BLaER1 (cell line): ENCODE measurements around the gene ANXA9.
A peak's percentile ranks its signal among the peaks of the same experiment; 100 is the strongest.

ENCODE experiments used
- H3K27ac ChIP-seq: shearing (Covaris generic); formaldehyde crosslinking; 2 replicates; pipeline ENCODE4 v1.8.1; 2022
- H3K27me3 ChIP-seq: shearing (Covaris generic); formaldehyde crosslinking; 2 replicates; pipeline ENCODE4 v1.8.1; 2022
- H3K36me3 ChIP-seq: shearing (Covaris generic); formaldehyde crosslinking; 2 replicates; pipeline ENCODE4 v1.8.1; 2022
- H3K4me1 ChIP-seq: shearing (Covaris generic); formaldehyde crosslinking; 2 replicates; pipeline ENCODE4 v1.8.1; 2022
- H3K4me2 ChIP-seq: shearing (Covaris generic); formaldehyde crosslinking; 2 replicates; pipeline ENCODE4 v1.8.1; 2022
- H3K4me3 ChIP-seq: shearing (Covaris generic); formaldehyde crosslinking; 2 replicates; pipeline ENCODE4 v1.8.1; 2022
- H3K9ac ChIP-seq: shearing (Covaris generic); formaldehyde crosslinking; 2 replicates; pipeline ENCODE4 v1.8.1; 2022
- H3K9me3 ChIP-seq: shearing (Covaris generic); formaldehyde crosslinking; 2 replicates; pipeline ENCODE4 v1.8.1; 2022
- H4K20me1 ChIP-seq: shearing (Covaris generic); formaldehyde crosslinking; 2 replicates; pipeline ENCODE4 v1.8.1; 2022
- Cebpa-rat ChIP-seq: shearing (Covaris generic); IDR thresholded peaks from 2 replicates; pipeline ENCODE4 v1.8.1; 2022

Gene ANXA9, protein sequence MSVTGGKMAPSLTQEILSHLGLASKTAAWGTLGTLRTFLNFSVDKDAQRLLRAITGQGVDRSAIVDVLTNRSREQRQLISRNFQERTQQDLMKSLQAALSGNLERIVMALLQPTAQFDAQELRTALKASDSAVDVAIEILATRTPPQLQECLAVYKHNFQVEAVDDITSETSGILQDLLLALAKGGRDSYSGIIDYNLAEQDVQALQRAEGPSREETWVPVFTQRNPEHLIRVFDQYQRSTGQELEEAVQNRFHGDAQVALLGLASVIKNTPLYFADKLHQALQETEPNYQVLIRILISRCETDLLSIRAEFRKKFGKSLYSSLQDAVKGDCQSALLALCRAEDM

DNA sequence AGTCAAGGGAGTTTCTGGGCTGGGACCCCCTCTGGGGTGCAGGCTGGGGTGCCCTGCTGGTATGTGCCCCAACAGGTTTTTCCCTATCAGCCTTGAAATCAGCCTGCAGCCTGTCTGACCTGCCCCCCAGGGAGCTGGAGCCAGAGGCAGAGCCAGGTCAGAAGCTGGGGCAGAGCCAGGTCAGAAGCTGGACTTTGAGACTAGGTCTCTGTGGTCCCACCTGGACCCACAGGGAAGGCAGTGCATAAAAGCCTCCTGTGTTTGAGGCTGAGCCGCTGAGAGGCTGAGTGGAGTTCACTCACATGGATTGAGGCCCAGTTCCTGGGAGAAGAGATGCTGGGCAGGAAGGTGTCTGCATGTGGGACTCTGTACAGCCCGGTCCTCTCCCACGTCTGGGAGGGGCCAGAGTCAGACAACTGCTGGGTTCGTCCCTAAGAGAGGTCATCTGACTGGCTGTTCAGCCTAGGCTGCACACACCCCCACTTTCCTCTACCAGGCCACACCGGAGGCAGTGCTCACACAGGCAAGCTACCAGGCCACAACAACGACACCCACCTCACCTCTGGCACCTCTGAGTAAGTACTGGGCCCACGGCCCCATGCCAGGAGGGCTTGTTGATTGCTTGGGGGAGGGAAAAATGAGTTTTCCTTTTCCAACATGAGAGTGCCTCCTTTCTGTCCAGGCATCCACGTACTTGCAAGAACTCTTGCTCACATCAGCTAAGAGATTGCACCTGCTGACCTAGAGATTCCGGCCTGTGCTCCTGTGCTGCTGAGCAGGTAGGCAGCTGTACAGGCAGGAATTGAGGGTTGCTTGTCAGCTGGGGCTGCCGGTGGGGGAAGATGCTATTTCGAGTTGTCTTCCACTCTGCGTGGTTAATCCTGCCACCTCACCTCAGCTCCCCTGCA is at the start of gene ANXA9:
Gene ANXA9 (plus strand): TSS at position 488 of the 908 bp plus-strand sequence. CDS start 814 bp downstream, outside the sequence.
- Histone ChIP-seq H3K4me2 (peak within 1 kb of the TSS; percentile 53), H3K9ac (peak within 1 kb of the TSS; percentile 25), H3K4me1 (peaks cover 60% of the 10 kb centered on the region), H3K4me3 (no peak within 1 kb of the TSS), H4K20me1 (no peaks in the 10 kb centered on the region), H3K27ac (peak within 1 kb of the TSS; percentile 61), H3K27me3 (no peaks in the 10 kb centered on the region), H3K36me3 (no peaks in the 10 kb centered on the region), H3K9me3 (no peaks in the 10 kb centered on the region)
- no peak for TF ChIP-seq Cebpa-rat

DNA sequence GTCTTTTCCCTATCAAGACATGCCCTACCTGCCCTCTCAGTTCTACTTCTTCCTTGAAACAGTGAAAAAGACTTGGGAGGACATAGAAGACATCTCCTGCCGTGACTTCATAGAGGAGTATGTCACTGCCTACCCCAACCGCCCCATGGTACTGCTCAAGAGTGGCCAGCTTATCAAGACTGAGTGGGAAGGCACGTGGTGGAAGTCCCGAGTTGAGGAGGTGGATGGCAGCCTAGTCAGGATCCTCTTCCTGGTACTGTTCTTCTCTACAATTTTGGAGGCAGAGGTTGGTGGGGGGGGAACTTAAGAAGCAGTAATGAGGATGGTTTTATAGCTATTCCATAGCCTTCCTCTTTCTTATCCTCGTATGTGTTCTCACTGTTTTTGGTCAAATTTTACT is 37.2 kb upstream of the ANXA9 start:
- Histone ChIP-seq H3K4me2 (no peak overlapping the region), H4K20me1 (no peaks in the 10 kb centered on the region), H3K4me1 (no peaks in the 10 kb centered on the region), H3K36me3 (peaks cover 100% of the 10 kb centered on the region), H3K27me3 (no peaks in the 10 kb centered on the region), H3K9me3 (no peaks in the 10 kb centered on the region), H3K9ac (no peak overlapping the region), H3K27ac (no peak overlapping the region), H3K4me3 (no peak overlapping the region)
- no peak for TF ChIP-seq Cebpa-rat

DNA sequence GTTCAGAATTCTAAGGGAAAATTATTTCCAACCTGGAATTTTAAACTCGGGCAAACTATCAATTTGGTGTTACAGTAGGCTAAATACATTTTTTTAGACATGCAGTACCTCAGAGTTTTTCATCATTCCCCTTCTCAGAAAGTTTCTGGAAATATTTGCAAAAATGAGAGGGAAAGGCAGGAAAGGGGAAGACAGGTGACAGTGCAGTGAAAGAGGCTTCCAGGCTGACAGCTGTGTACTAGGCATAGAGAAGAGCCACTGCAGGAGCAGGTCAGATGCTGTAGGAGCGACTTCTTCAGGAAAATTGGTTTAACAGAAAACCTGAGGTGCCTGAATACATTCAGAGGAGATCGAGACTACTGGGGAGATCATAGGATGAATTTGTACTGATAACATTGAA is 27.4 kb upstream of the ANXA9 start:
- Histone ChIP-seq H3K27me3 (no peaks in the 10 kb centered on the region), H3K4me2 (no peak overlapping the region), H3K4me3 (no peak overlapping the region), H3K36me3 (peaks cover 99% of the 10 kb centered on the region), H4K20me1 (no peaks in the 10 kb centered on the region), H3K4me1 (no peaks in the 10 kb centered on the region), H3K9ac (no peak overlapping the region), H3K27ac (no peak overlapping the region), H3K9me3 (no peaks in the 10 kb centered on the region)
- TF ChIP-seq Cebpa-rat: no peak

DNA sequence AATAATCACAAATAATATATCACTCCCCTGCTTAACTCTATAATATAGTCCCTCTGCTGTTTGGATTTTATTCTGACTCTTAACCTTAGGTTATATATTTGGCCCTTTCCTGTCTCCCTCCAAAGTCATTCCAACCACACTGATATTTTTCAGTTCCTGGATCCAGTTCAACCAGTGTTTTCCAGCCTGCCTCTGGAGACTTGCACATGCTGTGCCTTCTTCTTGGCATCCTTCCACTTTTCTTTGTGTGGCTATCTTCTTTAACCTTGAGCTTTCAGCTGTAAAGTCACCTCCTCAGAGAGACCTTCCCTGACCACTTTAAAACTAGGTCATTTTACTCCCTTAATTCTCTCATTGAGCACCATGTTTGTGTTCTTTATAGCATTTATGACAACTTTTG is 26.8 kb upstream of the ANXA9 start:
- H3K9ac ChIP-seq: no peak overlapping the region
- no peak overlapping the region for H3K4me3 ChIP-seq
- H3K4me2 ChIP-seq: no peak overlapping the region
- no peaks in the 10 kb centered on the region for H3K9me3 ChIP-seq
- peaks cover 99% of the 10 kb centered on the region for H3K36me3 ChIP-seq
- H3K27ac ChIP-seq: no peak overlapping the region
- no peak for TF ChIP-seq Cebpa-rat
- no peaks in the 10 kb centered on the region for H3K4me1 ChIP-seq
- no peaks in the 10 kb centered on the region for H4K20me1 ChIP-seq
- H3K27me3 ChIP-seq: no peaks in the 10 kb centered on the region

DNA sequence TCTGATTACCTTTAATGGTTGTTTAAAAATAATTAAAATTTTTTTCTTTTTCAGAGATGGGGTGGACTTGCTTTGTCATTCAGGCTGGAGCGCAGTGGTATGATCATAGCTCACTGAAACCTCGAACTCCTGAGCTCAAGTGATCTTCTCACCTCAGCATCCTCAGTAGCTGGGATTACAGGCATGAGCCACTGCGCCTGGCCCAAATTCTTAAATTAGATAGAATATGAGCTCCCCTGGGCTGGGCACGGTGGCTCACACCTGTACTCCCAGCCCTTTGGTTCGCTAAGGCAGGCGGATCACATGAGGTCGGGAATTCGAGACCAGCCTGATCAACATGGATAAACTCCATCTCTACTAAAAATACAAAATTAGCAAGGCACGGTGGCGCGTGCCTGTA is 24.4 kb upstream of the ANXA9 start:
- no peak overlapping the region for H3K9ac ChIP-seq
- H3K36me3 ChIP-seq: peaks cover 99% of the 10 kb centered on the region
- no peak for TF ChIP-seq Cebpa-rat
- H3K4me1 ChIP-seq: no peaks in the 10 kb centered on the region
- H3K27ac ChIP-seq: no peak overlapping the region
- H4K20me1 ChIP-seq: peaks cover 1% of the 10 kb centered on the region; the same call in 1 of the 2 replicates
- no peaks in the 10 kb centered on the region for H3K27me3 ChIP-seq
- H3K4me2 ChIP-seq: no peak overlapping the region
- H3K4me3 ChIP-seq: no peak overlapping the region
- no peaks in the 10 kb centered on the region for H3K9me3 ChIP-seq

DNA sequence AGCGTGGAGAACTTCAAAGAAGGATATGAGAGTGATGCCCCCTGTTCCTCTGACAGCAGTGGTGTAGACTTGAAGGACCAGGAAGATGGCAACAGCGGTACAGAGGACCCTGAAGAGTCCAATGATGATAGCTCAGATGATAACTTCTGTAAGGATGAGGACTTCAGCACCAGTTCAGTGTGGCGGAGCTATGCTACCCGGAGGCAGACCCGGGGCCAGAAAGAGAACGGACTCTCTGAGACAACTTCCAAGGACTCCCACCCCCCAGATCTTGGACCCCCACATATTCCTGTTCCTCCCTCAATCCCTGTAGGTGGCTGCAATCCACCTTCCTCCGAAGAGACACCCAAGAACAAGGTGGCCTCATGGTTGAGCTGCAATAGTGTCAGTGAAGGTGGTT is 21.4 kb upstream of the ANXA9 start:
- H3K27me3 ChIP-seq: no peaks in the 10 kb centered on the region
- no peak for TF ChIP-seq Cebpa-rat
- no peak overlapping the region for H3K9ac ChIP-seq
- H3K36me3 ChIP-seq: peaks cover 100% of the 10 kb centered on the region
- no peak overlapping the region for H3K4me2 ChIP-seq
- H3K4me3 ChIP-seq: no peak overlapping the region
- H3K9me3 ChIP-seq: no peaks in the 10 kb centered on the region
- no peak overlapping the region for H3K27ac ChIP-seq
- H4K20me1 ChIP-seq: peaks cover 30% of the 10 kb centered on the region; the same call in 1 of the 2 replicates
- H3K4me1 ChIP-seq: no peaks in the 10 kb centered on the region

DNA sequence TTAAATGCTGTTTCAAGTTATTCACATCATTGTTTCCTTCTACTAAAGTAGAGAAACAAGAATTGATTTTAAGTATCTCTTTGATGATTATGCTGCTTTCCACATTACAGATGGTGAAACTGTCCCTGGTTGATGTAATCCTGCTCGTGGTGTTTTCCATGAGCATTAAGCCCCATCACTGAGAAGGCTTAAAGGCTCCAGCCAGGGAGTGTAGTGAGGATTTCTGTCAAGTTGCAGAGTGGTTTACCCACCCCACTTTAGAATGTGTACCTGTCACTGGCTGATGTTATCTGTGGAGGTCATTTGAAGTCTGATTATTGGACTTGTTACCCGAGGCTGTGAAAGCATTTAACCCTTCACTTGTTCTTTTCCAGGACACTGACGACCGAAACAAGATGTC is 20.3 kb upstream of the ANXA9 start:
- H3K36me3 ChIP-seq: peaks cover 100% of the 10 kb centered on the region

DNA sequence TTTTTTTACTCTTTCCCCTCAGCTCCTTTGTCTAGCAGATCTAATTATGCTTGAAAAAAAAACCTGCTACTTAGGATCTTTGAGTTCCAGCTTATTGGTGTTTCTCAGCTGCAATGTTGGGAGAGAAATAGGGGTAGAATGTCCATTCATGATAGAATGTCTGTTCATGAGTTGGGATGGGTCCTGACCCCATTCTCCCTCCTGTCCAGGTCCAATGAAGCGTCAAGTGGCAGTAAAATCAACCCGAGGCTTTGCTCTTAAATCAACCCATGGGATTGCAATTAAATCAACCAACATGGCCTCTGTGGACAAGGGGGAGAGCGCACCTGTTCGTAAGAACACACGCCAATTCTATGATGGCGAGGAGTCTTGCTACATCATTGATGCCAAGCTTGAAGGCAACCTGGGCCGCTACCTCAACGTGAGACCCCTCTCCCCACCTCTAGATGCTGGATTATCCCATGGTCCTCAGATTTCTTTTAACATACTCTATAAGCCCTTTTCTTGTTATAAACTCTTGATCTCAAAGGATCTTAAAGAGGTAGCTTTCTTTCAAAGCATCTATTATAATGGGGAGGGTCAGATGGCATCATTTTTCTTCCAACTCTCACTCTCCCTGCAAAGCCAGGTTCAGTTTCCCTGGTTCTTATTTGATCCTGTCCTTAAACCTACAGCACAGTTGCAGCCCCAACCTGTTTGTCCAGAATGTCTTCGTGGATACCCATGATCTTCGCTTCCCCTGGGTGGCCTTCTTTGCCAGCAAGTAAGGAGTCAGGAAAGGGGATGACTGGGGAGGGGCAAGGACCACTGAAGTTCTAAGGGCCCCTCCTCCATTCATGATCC is 18.6 kb upstream of the ANXA9 start:
- H3K27me3 ChIP-seq: no peaks in the 10 kb centered on the region
- H3K27ac ChIP-seq: no peak overlapping the region
- TF ChIP-seq Cebpa-rat: no peak
- H3K4me3 ChIP-seq: no peak overlapping the region
- H3K9me3 ChIP-seq: no peaks in the 10 kb centered on the region
- H3K36me3 ChIP-seq: peaks cover 100% of the 10 kb centered on the region
- no peak overlapping the region for H3K4me2 ChIP-seq
- H4K20me1 ChIP-seq: peaks cover 59% of the 10 kb centered on the region
- H3K9ac ChIP-seq: no peak overlapping the region
- no peaks in the 10 kb centered on the region for H3K4me1 ChIP-seq

More for the DNA sequence above, 20.3 kb upstream of the ANXA9 start:
- H3K4me1 ChIP-seq: no peaks in the 10 kb centered on the region
- no peak for TF ChIP-seq Cebpa-rat
- H3K27ac ChIP-seq: no peak overlapping the region
- no peak overlapping the region for H3K9ac ChIP-seq
- H3K4me3 ChIP-seq: no peak overlapping the region
- no peak overlapping the region for H3K4me2 ChIP-seq
- H4K20me1 ChIP-seq: peaks cover 41% of the 10 kb centered on the region
- H3K9me3 ChIP-seq: no peaks in the 10 kb centered on the region
- no peaks in the 10 kb centered on the region for H3K27me3 ChIP-seq

DNA sequence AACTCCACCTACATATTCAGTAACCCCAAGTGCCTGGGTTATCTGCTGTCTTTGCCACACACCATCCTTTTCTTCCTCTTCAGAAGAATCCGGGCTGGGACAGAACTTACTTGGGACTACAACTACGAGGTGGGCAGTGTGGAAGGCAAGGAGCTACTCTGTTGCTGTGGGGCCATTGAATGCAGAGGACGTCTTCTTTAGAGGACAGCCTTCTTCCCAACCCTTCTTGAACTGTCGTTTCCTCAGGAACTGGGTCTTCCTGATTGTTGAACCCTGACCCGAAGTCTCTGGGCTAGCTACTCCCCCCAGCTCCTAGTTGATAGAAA is 18.0 kb upstream of the ANXA9 start:
- H4K20me1 ChIP-seq: peaks cover 65% of the 10 kb centered on the region
- H3K27me3 ChIP-seq: no peaks in the 10 kb centered on the region
- no peaks in the 10 kb centered on the region for H3K4me1 ChIP-seq
- no peak overlapping the region for H3K27ac ChIP-seq
- TF ChIP-seq Cebpa-rat: no peak
- no peak overlapping the region for H3K9ac ChIP-seq
- H3K4me2 ChIP-seq: no peak overlapping the region
- H3K36me3 ChIP-seq: peaks cover 100% of the 10 kb centered on the region
- H3K9me3 ChIP-seq: no peaks in the 10 kb centered on the region
- H3K4me3 ChIP-seq: no peak overlapping the region
